ENCODE data around the gene MAP2K7. TPM values are rescaled to one million over a fixed set of nuclear protein-coding genes. Genes with fewer than 3 reads are reported as not detected.

Gene MAP2K7
- total RNA-seq, 1 experiment from 2014 or later = 46.1 TPM

GRCh38 chr19:7883105-7883504 lies 20.6 kb upstream of the MAP2K7 start:
- intact Hi-C loops (cut with micrococcal nuclease; ENCODE audit: unreplicated experiment) = no loop called here
- CTCF ChIA-PET = interaction anchor here (0.6 to 0.8 kb wide), 2 partner anchors 14 to 61 kb away, joined by 6 to 9 read pairs; no protein-coding TSS in a partner anchor
- TF ChIP-seq EZH2 (IDR thresholded peaks at IDR 0.05; ENCODE audit: borderline replicate concordance, low read depth, low read length, poor library complexity, severe bottlenecking) (no peak), CTCF (conservative IDR thresholded peaks at IDR 0.05; ENCODE audit: low read depth, low read length) (no peak)
- no peaks in the 10 kb centered on the region for H3K9me3 ChIP-seq (ENCODE audit: low read depth, low read length, poor library complexity, severe bottlenecking)
- POLR2A ChIA-PET (ENCODE audit: low non-redundant PET) = no interaction called here
- H3K4me1 ChIP-seq (ENCODE audit: insufficient read depth, low read length, poor library complexity, severe bottlenecking) = no peaks in the 10 kb centered on the region
- H3K36me3 ChIP-seq (ENCODE audit: insufficient read depth, low read length, poor library complexity, severe bottlenecking) = no peaks in the 10 kb centered on the region
- DNase-seq (ENCODE audit: low spot score) = no peak
- H3K27me3 ChIP-seq (replicated peaks; ENCODE audit: insufficient read depth, low read depth, low read length, poor library complexity) = no peaks in the 10 kb centered on the region
- H3K27ac ChIP-seq (ENCODE audit: low read depth, low read length, poor library complexity, severe bottlenecking) = no peak overlapping the region
- no peak overlapping the region for H3K4me3 ChIP-seq (ENCODE audit: low read depth, low read length, poor library complexity, severe bottlenecking)
- no TSS peak for BruUV-seq (replicated peaks)

GRCh38 chr19:7883796-7884570 lies 19.7 kb upstream of the MAP2K7 start:
- Histone ChIP-seq H3K27me3 (replicated peaks; ENCODE audit: insufficient read depth, low read depth, low read length, poor library complexity) (no peaks in the 10 kb centered on the region), H3K36me3 (ENCODE audit: insufficient read depth, low read length, poor library complexity, severe bottlenecking) (no peaks in the 10 kb centered on the region), H3K9me3 (ENCODE audit: low read depth, low read length, poor library complexity, severe bottlenecking) (no peaks in the 10 kb centered on the region), H3K4me3 (ENCODE audit: low read depth, low read length, poor library complexity, severe bottlenecking) (no peak overlapping the region), H3K27ac (ENCODE audit: low read depth, low read length, poor library complexity, severe bottlenecking) (no peak overlapping the region), H3K4me1 (ENCODE audit: insufficient read depth, low read length, poor library complexity, severe bottlenecking) (no peaks in the 10 kb centered on the region)
- intact Hi-C loops (cut with micrococcal nuclease; ENCODE audit: unreplicated experiment) = no loop called here
- DNase-seq (ENCODE audit: low spot score) = no peak
- ChIA-PET CTCF (interaction anchor here (0.6 to 0.8 kb wide), 2 partner anchors 15 to 60 kb away, joined by 6 to 9 read pairs; no protein-coding TSS in a partner anchor), POLR2A (ENCODE audit: low non-redundant PET) (no interaction called here)
- no TSS peak for BruUV-seq (replicated peaks)
- TF ChIP-seq CTCF (conservative IDR thresholded peaks at IDR 0.05; ENCODE audit: low read depth, low read length) = no peak
- TF ChIP-seq EZH2 (IDR thresholded peaks at IDR 0.05; ENCODE audit: borderline replicate concordance, low read depth, low read length, poor library complexity, severe bottlenecking) = no peak

GRCh38 chr19:7885818-7886217 lies 17.9 kb upstream of the MAP2K7 start:
- no peak for DNase-seq (ENCODE audit: low spot score)
- Histone ChIP-seq H3K27ac (ENCODE audit: low read depth, low read length, poor library complexity, severe bottlenecking) (no peak overlapping the region), H3K4me3 (ENCODE audit: low read depth, low read length, poor library complexity, severe bottlenecking) (no peak overlapping the region), H3K4me1 (ENCODE audit: insufficient read depth, low read length, poor library complexity, severe bottlenecking) (no peaks in the 10 kb centered on the region), H3K9me3 (ENCODE audit: low read depth, low read length, poor library complexity, severe bottlenecking) (no peaks in the 10 kb centered on the region), H3K27me3 (replicated peaks; ENCODE audit: insufficient read depth, low read depth, low read length, poor library complexity) (no peaks in the 10 kb centered on the region), H3K36me3 (ENCODE audit: insufficient read depth, low read length, poor library complexity, severe bottlenecking) (no peaks in the 10 kb centered on the region)
- ChIA-PET CTCF (no interaction called here), POLR2A (ENCODE audit: low non-redundant PET) (no interaction called here)
- intact Hi-C loops (cut with micrococcal nuclease; ENCODE audit: unreplicated experiment) = no loop called here
- TF ChIP-seq EZH2 (IDR thresholded peaks at IDR 0.05; ENCODE audit: borderline replicate concordance, low read depth, low read length, poor library complexity, severe bottlenecking) (no peak), CTCF (conservative IDR thresholded peaks at IDR 0.05; ENCODE audit: low read depth, low read length) (no peak)
- BruUV-seq (replicated peaks) = no TSS peak
